HEK293 (cell line): ENCODE measurements around the gene PROSER3.

Experiments used
- CTCF ChIA-PET: fragments of 350-600 bp; formaldehyde crosslinking; extraction: SDS; loops from one replicate; lab custom pipeline; 2021; ENCODE audit warnings: antibody characterized with exemption; lab: Yijun Ruan, JAX
- POLR2A ChIA-PET: fragments of 300-600 bp; formaldehyde crosslinking; extraction: SDS; loops from one replicate; lab custom pipeline; 2020; ENCODE audit warnings: antibody characterized with exemption, inconsistent platforms; lab: Yijun Ruan, JAX
- H3K27ac ChIP-seq: fragments of 200-500 bp; sonication (Bioruptor generic); 2 replicates; pipeline ENCODE4 v1.5.1; 2014; ENCODE audit warnings: low read depth, low read length, control low read depth, inconsistent platforms; ENCODE audit errors: extremely low read depth
- H3K36me3 ChIP-seq, 2 experiments: fragments of 200-500 bp in 1 of 2; sonication (Bioruptor generic) in 1 of 2; 1 replicate in 1 of 2; 2 replicates in 1 of 2; pipeline ENCODE4 v1.5.1; 2014 to 2017; ENCODE audit warnings: inconsistent platforms in 2 of 2, low read length in 2 of 2; ENCODE audit not compliant: control insufficient read depth in 2 of 2, insufficient read depth in 1 of 2
- H3K4me1 ChIP-seq: fragments of 200-500 bp; sonication (Bioruptor generic); 2 replicates; pipeline ENCODE4 v1.5.1; 2014; ENCODE audit warnings: mild to moderate bottlenecking, low read length, inconsistent platforms; ENCODE audit not compliant: control insufficient read depth, insufficient read depth
- H3K4me3 ChIP-seq: 2 replicates; pipeline ENCODE4 v1.5.1; 2011; ENCODE audit warnings: low read depth, mild to moderate bottlenecking, control low read depth, low read length, moderate library complexity
- H3K9me3 ChIP-seq: fragments of 200-500 bp; sonication (Bioruptor generic); 2 replicates; pipeline ENCODE4 v1.5.1; 2014; ENCODE audit warnings: low read depth, low read length, inconsistent platforms; ENCODE audit not compliant: control insufficient read depth, insufficient read depth
- GFI1B ChIP-seq: fragments of 450-650 bp; formaldehyde crosslinking; IDR thresholded peaks from 2 replicates; pipeline ENCODE4 v1.5.1; 2016; ENCODE audit warnings: missing biosample characterization, missing genetic modification characterization
- GLIS1 ChIP-seq: fragments of 450-650 bp; formaldehyde crosslinking; IDR thresholded peaks from 2 replicates; pipeline ENCODE4 v1.5.1; 2016; ENCODE audit warnings: missing biosample characterization, missing genetic modification characterization
- GLIS2 ChIP-seq: fragments of 450-650 bp; formaldehyde crosslinking; IDR thresholded peaks from 2 replicates; pipeline ENCODE4 v1.5.1; 2016; ENCODE audit warnings: missing biosample characterization, missing genetic modification characterization
- IKZF3 ChIP-seq: fragments of 450-650 bp; IDR thresholded peaks from 2 replicates; pipeline ENCODE4 v1.5.0; 2018; ENCODE audit warnings: missing biosample characterization, mild to moderate bottlenecking, missing genetic modification characterization, moderate library complexity
- MYNN ChIP-seq: fragments of 450-650 bp; formaldehyde crosslinking; IDR thresholded peaks from 2 replicates; pipeline ENCODE4 v1.5.1; 2016; ENCODE audit warnings: missing biosample characterization, missing genetic modification characterization, borderline replicate concordance
- ZBTB20 ChIP-seq: fragments of 450-650 bp; formaldehyde crosslinking; IDR thresholded peaks from 2 replicates; pipeline ENCODE4 v1.5.1; 2016; ENCODE audit warnings: missing biosample characterization, missing genetic modification characterization
- ZFHX2 ChIP-seq: fragments of 450-650 bp; formaldehyde crosslinking; conservative IDR thresholded peaks from 2 replicates; pipeline ENCODE4 v1.5.1; 2016; ENCODE audit warnings: missing biosample characterization, missing genetic modification characterization
- ZFP69B ChIP-seq: fragments of 450-650 bp; formaldehyde crosslinking; IDR thresholded peaks from 2 replicates; pipeline ENCODE4 v1.5.1; 2016; ENCODE audit warnings: missing biosample characterization, missing genetic modification characterization
- ZNF140 ChIP-seq: fragments of 450-650 bp; formaldehyde crosslinking; IDR thresholded peaks from 2 replicates; pipeline ENCODE4 v1.5.1; 2016; ENCODE audit warnings: missing biosample characterization, missing genetic modification characterization
- ZNF221 ChIP-seq: fragments of 450-650 bp; formaldehyde crosslinking; IDR thresholded peaks from 2 replicates; pipeline ENCODE4 v1.5.1; 2017; ENCODE audit warnings: missing biosample characterization, missing genetic modification characterization, borderline replicate concordance
- ZNF302 ChIP-seq: fragments of 450-650 bp; formaldehyde crosslinking; IDR thresholded peaks from 2 replicates; pipeline ENCODE4 v1.5.1; 2016; ENCODE audit warnings: missing biosample characterization, missing genetic modification characterization, low read depth
- ZNF324 ChIP-seq: fragments of 450-650 bp; formaldehyde crosslinking; IDR thresholded peaks from 2 replicates; pipeline ENCODE4 v1.5.1; 2016; ENCODE audit warnings: missing biosample characterization, missing genetic modification characterization
- ZNF404 ChIP-seq: fragments of 450-650 bp; formaldehyde crosslinking; IDR thresholded peaks from 2 replicates; pipeline ENCODE4 v1.5.1; 2017; ENCODE audit warnings: missing biosample characterization, missing genetic modification characterization
- ZNF426 ChIP-seq: fragments of 450-650 bp; formaldehyde crosslinking; IDR thresholded peaks from 2 replicates; pipeline ENCODE4 v1.5.1; 2017; ENCODE audit warnings: missing biosample characterization, missing genetic modification characterization, mild to moderate bottlenecking, inconsistent platforms, moderate library complexity
- ZNF510 ChIP-seq: fragments of 450-650 bp; formaldehyde crosslinking; IDR thresholded peaks from 2 replicates; pipeline ENCODE4 v1.5.1; 2018; ENCODE audit warnings: mild to moderate bottlenecking, missing genetic modification characterization, missing biosample characterization; ENCODE audit not compliant: insufficient replicate concordance
- ZNF529 ChIP-seq: fragments of 450-650 bp; formaldehyde crosslinking; IDR thresholded peaks from 2 replicates; pipeline ENCODE4 v1.5.1; 2017; ENCODE audit warnings: missing genetic modification characterization, missing biosample characterization; ENCODE audit not compliant: insufficient replicate concordance
- ZNF596 ChIP-seq: fragments of 450-650 bp; IDR thresholded peaks from 2 replicates; pipeline ENCODE4 v1.5.0; 2018; ENCODE audit warnings: missing biosample characterization, mild to moderate bottlenecking, missing genetic modification characterization, moderate library complexity
- ZNF626 ChIP-seq: fragments of 450-650 bp; sonication (Bioruptor Pico); formaldehyde crosslinking; IDR thresholded peaks from 2 replicates; pipeline ENCODE4 v1.5.1; 2018; ENCODE audit warnings: missing biosample characterization, missing genetic modification characterization, inconsistent platforms
- ZNF654 ChIP-seq: fragments of 450-650 bp; formaldehyde crosslinking; IDR thresholded peaks from 2 replicates; pipeline ENCODE4 v1.5.1; 2016; ENCODE audit warnings: low read depth, missing biosample characterization, missing genetic modification characterization
- TF ChIP-seq, protein P1 (sequence below): fragments of 450-650 bp; formaldehyde crosslinking; IDR thresholded peaks from 2 replicates; pipeline ENCODE4 v1.5.1; 2016; ENCODE audit warnings: missing biosample characterization, missing genetic modification characterization
- TF ChIP-seq, protein P2 (sequence below): fragments of 450-650 bp; formaldehyde crosslinking; IDR thresholded peaks from 2 replicates; pipeline ENCODE4 v1.5.1; 2016; ENCODE audit warnings: missing biosample characterization, missing genetic modification characterization
- TF ChIP-seq, protein P3 (sequence below): fragments of 450-650 bp; formaldehyde crosslinking; conservative IDR thresholded peaks from 2 replicates; pipeline ENCODE4 v1.5.1; 2016; ENCODE audit warnings: low read depth, missing biosample characterization, missing genetic modification characterization

The PROSER3 gene

DNA sequence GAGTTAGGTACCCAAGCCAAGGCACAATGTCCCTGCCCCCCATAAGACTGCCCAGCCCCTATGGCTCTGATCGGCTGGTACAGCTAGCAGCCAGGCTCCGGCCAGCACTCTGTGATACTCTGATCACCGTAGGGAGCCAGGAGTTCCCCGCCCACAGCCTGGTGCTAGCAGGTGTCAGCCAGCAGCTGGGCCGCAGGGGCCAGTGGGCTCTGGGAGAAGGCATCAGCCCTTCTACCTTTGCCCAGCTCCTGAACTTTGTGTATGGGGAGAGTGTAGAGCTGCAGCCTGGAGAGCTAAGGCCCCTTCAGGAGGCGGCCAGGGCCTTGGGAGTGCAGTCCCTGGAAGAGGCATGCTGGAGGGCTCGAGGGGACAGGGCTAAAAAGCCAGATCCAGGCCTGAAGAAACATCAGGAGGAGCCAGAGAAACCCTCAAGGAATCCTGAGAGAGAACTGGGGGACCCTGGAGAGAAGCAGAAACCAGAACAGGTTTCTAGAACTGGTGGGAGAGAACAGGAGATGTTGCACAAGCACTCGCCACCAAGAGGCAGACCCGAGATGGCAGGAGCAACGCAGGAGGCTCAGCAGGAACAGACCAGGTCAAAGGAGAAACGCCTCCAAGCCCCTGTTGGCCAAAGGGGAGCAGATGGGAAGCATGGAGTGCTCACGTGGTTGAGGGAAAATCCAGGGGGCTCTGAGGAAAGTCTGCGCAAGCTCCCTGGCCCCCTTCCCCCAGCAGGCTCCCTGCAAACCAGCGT lies 43.2 kb upstream of the PROSER3 start:
- Histone ChIP-seq H3K27ac (no peak overlapping the region; the same call in 1 of the 2 replicates), H3K4me1 (peaks cover 23% of the 10 kb centered on the region), H3K4me3 (no peak overlapping the region), H3K9me3 (no peaks in the 10 kb centered on the region), H3K36me3 (peaks cover 4 to 6% of the 10 kb centered on the region in 2 experiments; a peak in 2 of 3 replicates)
- CTCF ChIA-PET = interaction anchor here (0.6 to 6.0 kb wide), 11 partner anchors 11 to 361 kb away, joined by 3 to 119 read pairs (median 4); partner anchors contain the start of genes LIN37 and ZBTB32
- TF ChIP-seq ZNF324 (tag by site-specific recombination) = no peak
- no peak for TF ChIP-seq ZNF404 (tag by site-specific recombination)
- TF ChIP-seq, protein P1, sequence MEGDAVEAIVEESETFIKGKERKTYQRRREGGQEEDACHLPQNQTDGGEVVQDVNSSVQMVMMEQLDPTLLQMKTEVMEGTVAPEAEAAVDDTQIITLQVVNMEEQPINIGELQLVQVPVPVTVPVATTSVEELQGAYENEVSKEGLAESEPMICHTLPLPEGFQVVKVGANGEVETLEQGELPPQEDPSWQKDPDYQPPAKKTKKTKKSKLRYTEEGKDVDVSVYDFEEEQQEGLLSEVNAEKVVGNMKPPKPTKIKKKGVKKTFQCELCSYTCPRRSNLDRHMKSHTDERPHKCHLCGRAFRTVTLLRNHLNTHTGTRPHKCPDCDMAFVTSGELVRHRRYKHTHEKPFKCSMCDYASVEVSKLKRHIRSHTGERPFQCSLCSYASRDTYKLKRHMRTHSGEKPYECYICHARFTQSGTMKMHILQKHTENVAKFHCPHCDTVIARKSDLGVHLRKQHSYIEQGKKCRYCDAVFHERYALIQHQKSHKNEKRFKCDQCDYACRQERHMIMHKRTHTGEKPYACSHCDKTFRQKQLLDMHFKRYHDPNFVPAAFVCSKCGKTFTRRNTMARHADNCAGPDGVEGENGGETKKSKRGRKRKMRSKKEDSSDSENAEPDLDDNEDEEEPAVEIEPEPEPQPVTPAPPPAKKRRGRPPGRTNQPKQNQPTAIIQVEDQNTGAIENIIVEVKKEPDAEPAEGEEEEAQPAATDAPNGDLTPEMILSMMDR = peak; percentile 33; the same call in 1 of the 2 replicates
- POLR2A ChIA-PET = interaction anchor here (1.1 to 2.2 kb wide), 4 partner anchors 13 to 155 kb away, joined by 4 to 6 read pairs (median 5); partner anchors contain the start of gene LIN37

DNA sequence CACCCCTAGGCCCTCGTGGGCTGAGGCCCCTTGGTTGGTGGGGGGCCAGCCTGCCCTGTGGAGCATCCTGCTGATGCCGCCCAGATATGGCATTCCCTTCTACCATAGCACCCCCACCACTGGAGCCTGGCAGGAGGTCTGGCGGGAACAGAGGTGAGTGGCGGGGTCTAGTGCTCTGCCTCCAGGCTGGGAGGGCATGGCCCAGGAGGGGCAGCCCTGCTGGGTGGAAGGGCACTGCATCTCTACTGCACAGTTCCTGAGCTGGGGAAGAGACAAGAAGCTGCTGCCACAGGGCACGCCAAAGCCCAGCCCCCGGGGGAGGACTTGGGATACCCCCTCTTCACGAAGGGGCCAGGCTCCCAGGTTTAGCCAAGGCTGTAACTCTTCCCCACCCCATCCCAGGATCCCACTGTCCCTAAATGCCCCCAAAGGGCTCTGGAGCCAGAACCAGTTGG lies 42.6 kb upstream of the PROSER3 start:
- peaks cover 9 to 13% of the 10 kb centered on the region in 2 experiments for H3K36me3 ChIP-seq
- POLR2A ChIA-PET = interaction anchor here (1.0 to 1.1 kb wide), 3 partner anchors 8 to 154 kb away, joined by 3 to 6 read pairs (median 4); no protein-coding TSS in a partner anchor
- CTCF ChIA-PET = interaction anchor here (0.6 to 6.0 kb wide), 15 partner anchors 11 to 362 kb away, joined by 3 to 119 read pairs (median 4); partner anchors contain the start of genes LIN37 and ZBTB32
- H3K4me3 ChIP-seq = no peak overlapping the region
- peaks cover 23% of the 10 kb centered on the region for H3K4me1 ChIP-seq
- peak overlapping the region; percentile 93; the same call in 1 of the 2 replicates for H3K27ac ChIP-seq
- no peaks in the 10 kb centered on the region for H3K9me3 ChIP-seq
- TF ChIP-seq ZNF596 (tag by site-specific recombination) = no peak
- no peak for TF ChIP-seq ZBTB20 (tag by site-specific recombination)
- TF ChIP-seq, protein P2, sequence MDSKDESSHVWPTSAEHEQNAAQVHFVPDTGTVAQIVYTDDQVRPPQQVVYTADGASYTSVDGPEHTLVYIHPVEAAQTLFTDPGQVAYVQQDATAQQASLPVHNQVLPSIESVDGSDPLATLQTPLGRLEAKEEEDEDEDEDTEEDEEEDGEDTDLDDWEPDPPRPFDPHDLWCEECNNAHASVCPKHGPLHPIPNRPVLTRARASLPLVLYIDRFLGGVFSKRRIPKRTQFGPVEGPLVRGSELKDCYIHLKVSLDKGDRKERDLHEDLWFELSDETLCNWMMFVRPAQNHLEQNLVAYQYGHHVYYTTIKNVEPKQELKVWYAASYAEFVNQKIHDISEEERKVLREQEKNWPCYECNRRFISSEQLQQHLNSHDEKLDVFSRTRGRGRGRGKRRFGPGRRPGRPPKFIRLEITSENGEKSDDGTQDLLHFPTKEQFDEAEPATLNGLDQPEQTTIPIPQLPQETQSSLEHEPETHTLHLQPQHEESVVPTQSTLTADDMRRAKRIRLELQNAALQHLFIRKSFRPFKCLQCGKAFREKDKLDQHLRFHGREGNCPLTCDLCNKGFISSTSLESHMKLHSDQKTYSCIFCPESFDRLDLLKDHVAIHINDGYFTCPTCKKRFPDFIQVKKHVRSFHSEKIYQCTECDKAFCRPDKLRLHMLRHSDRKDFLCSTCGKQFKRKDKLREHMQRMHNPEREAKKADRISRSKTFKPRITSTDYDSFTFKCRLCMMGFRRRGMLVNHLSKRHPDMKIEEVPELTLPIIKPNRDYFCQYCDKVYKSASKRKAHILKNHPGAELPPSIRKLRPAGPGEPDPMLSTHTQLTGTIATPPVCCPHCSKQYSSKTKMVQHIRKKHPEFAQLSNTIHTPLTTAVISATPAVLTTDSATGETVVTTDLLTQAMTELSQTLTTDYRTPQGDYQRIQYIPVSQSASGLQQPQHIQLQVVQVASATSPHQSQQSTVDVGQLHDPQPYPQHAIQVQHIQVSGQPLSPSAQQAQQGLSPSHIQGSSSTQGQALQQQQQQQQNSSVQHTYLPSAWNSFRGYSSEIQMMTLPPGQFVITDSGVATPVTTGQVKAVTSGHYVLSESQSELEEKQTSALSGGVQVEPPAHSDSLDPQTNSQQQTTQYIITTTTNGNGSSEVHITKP = peak; percentile 74
- no peak for TF ChIP-seq ZNF654 (tag by site-specific recombination)
- no peak for TF ChIP-seq ZFP69B (tag by site-specific recombination)
- TF ChIP-seq ZNF302 = no peak
- no peak for TF ChIP-seq IKZF3 (tag by site-specific recombination)
- TF ChIP-seq GLIS1 (tag by site-specific recombination) = 0 out of 2 replicates have a peak, but pooled peaks have one; percentile 11
- TF ChIP-seq ZNF140 = no peak
- TF ChIP-seq ZNF510 = no peak
- TF ChIP-seq, protein P3, sequence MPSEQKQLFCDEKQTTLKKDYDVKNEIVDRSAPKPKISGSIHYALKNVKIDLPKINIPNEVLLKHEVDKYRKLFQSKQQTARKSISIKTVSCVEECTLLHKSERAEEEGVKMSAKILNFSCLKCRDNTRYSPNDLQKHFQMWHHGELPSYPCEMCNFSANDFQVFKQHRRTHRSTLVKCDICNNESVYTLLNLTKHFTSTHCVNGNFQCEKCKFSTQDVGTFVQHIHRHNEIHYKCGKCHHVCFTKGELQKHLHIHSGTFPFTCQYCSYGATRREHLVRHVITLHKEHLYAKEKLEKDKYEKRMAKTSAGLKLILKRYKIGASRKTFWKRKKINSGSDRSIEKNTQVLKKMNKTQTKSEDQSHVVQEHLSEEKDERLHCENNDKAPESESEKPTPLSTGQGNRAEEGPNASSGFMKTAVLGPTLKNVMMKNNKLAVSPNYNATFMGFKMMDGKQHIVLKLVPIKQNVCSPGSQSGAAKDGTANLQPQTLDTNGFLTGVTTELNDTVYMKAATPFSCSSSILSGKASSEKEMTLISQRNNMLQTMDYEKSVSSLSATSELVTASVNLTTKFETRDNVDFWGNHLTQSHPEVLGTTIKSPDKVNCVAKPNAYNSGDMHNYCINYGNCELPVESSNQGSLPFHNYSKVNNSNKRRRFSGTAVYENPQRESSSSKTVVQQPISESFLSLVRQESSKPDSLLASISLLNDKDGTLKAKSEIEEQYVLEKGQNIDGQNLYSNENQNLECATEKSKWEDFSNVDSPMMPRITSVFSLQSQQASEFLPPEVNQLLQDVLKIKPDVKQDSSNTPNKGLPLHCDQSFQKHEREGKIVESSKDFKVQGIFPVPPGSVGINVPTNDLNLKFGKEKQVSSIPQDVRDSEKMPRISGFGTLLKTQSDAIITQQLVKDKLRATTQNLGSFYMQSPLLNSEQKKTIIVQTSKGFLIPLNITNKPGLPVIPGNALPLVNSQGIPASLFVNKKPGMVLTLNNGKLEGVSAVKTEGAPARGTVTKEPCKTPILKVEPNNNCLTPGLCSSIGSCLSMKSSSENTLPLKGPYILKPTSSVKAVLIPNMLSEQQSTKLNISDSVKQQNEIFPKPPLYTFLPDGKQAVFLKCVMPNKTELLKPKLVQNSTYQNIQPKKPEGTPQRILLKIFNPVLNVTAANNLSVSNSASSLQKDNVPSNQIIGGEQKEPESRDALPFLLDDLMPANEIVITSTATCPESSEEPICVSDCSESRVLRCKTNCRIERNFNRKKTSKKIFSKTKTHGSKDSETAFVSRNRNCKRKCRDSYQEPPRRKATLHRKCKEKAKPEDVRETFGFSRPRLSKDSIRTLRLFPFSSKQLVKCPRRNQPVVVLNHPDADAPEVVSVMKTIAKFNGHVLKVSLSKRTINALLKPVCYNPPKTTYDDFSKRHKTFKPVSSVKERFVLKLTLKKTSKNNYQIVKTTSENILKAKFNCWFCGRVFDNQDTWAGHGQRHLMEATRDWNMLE = no peak
- no peak for TF ChIP-seq ZFHX2 (tag by site-specific recombination)
- TF ChIP-seq MYNN (tag by site-specific recombination) = no peak
- TF ChIP-seq GLIS2 (tag by site-specific recombination) = 0 out of 2 replicates have a peak, but pooled peaks have one; percentile 43
- TF ChIP-seq ZNF221 (tag by site-specific recombination) = no peak
- no peak for TF ChIP-seq GFI1B (tag by site-specific recombination)
- no peak for TF ChIP-seq ZNF626
- no peak for TF ChIP-seq ZNF529 (tag by site-specific recombination)
- no peak for TF ChIP-seq ZNF426 (tag by site-specific recombination)
